ENCODE data around the gene SCGB1D4. TPM values are rescaled to one million over a fixed set of nuclear protein-coding genes. Genes with fewer than 3 reads are reported as not detected.
"Not testable (repeated sequence)": the region's sequence is repeated elsewhere in the genome, so short reads cannot be mapped to it uniquely, and the experiment has no call there.

SCGB1D4 gene
- polyA plus RNA-seq, 1 experiment: not detected

GRCh38 chr11:62325781-62326180 is 26.9 kb upstream of the SCGB1D4 start:
- H3K27me3 ChIP-seq (ENCODE audit: control insufficient read depth, insufficient read depth, low read length); DNase-seq (ENCODE audit: low read depth); H3K4me3 ChIP-seq (ENCODE audit: low read depth, low read length); POLR2A ChIA-PET; H3K36me3 ChIP-seq (ENCODE audit: control insufficient read depth, insufficient read depth, low read length): not testable (repeated sequence)
- CTCF ChIA-PET: interaction anchor here (1.0 kb wide), 1 partner anchor 15 kb away, joined by 4 read pairs; no protein-coding TSS in a partner anchor

DNA sequence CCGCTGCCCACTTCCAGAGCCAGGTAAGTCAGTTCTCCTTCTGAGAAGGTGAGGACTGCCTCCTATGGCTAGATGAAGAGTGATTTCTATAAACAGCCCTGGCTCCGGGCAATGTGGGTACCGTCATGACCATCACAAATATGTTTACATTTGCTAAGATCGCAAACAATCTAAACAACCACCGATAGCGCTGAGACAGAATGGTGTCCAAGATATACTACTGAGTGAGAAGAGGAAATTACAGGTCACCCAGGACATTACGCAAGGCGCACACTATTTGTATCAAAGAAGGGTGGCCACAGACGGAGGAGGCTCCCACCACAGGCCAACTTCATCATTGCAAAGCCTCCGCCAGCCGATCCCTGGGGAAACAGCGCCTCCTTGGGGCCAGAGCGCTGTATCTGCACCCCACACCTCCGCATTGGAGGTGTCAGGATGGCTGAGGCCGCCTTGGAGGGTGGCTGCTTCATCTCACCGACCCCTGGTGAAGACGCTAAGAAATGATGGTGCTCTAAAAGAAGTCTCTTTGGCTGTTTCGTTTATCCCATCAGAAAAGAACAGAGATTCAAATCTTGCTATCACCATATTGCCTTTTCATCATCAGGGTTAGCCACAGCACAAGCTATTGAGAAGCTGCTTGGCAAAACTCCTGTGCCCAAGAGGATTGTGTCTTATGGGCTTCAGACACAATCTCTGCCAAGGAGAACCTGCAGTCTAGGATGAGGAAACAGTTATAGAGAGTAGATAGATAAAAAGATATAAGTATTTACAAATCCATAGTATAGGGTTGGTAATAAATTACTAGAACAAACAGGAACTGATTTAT is 26.1 kb upstream of the SCGB1D4 start:
- peaks cover 3% of the 10 kb centered on the region; the same call in 1 of the 2 replicates for H3K27me3 ChIP-seq (ENCODE audit: control insufficient read depth, insufficient read depth, low read length)
- TF ChIP-seq, protein P1, sequence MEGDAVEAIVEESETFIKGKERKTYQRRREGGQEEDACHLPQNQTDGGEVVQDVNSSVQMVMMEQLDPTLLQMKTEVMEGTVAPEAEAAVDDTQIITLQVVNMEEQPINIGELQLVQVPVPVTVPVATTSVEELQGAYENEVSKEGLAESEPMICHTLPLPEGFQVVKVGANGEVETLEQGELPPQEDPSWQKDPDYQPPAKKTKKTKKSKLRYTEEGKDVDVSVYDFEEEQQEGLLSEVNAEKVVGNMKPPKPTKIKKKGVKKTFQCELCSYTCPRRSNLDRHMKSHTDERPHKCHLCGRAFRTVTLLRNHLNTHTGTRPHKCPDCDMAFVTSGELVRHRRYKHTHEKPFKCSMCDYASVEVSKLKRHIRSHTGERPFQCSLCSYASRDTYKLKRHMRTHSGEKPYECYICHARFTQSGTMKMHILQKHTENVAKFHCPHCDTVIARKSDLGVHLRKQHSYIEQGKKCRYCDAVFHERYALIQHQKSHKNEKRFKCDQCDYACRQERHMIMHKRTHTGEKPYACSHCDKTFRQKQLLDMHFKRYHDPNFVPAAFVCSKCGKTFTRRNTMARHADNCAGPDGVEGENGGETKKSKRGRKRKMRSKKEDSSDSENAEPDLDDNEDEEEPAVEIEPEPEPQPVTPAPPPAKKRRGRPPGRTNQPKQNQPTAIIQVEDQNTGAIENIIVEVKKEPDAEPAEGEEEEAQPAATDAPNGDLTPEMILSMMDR (IDR thresholded peaks at IDR 0.05; ENCODE audit: insufficient read depth, low read depth, low read length): peak; percentile 44
- H3K4me3 ChIP-seq (ENCODE audit: low read depth, low read length): no peak overlapping the region
- POLR2A ChIA-PET: no interaction called here
- DNase-seq (ENCODE audit: low read depth): no peak
- H3K36me3 ChIP-seq (ENCODE audit: control insufficient read depth, insufficient read depth, low read length): no peaks in the 10 kb centered on the region
- CTCF ChIA-PET: no interaction called here

DNA sequence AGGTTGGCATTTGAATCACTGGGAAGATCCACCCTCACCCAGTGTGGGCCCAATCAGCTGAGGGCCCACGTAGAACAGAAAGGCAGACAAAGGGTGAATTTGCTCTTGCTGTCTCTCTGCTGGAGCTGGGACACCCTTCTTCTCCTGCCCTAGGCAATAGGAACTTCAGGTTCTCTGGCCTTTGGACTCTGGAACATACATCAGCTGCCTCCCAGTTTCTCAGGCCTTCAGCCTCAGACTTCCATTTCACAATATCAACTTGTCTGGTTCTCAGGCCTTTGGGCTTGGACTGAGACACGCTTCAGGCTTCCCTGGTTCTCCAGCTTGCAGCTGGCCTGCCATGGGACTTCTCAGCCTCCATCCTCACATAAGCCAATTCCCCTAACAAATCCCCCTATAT is 23.6 kb upstream of the SCGB1D4 start:
- Histone ChIP-seq H3K4me3 (ENCODE audit: low read depth, low read length) (no peak overlapping the region), H3K27me3 (ENCODE audit: control insufficient read depth, insufficient read depth, low read length) (peaks cover 3% of the 10 kb centered on the region; the same call in 1 of the 2 replicates), H3K36me3 (ENCODE audit: control insufficient read depth, insufficient read depth, low read length) (no peaks in the 10 kb centered on the region)
- TF ChIP-seq, protein P1 (IDR thresholded peaks at IDR 0.05; ENCODE audit: insufficient read depth, low read depth, low read length): no peak
- POLR2A ChIA-PET: no interaction called here
- DNase-seq (ENCODE audit: low read depth): no peak
- CTCF ChIA-PET: interaction anchor here (0.9 to 3.6 kb wide), 3 partner anchors 11 to 18 kb away, joined by 3 to 33 read pairs (median 5); no protein-coding TSS in a partner anchor

DNA sequence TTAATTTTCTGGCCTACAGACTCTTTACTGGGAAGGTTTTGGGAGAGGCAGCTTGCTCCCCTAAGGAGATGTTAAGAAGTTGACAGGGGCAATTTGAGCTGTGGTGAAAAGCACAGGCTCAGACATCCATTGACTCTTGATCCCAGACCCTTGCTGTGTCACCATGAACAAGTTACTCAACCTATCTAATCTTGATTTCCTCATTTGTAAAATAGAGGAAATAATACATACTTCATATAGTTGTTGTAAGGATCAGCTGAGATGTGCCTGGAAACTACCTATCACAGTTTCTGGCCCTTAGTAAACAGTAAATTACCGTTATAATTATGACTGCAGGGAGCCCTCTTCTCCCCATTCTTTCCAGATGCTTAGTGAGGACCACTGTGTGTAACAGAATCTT is 16.6 kb upstream of the SCGB1D4 start:
- CTCF ChIA-PET: interaction anchor here (1.6 kb wide), 1 partner anchor 518 kb away, joined by 3 read pairs; no protein-coding TSS in a partner anchor
- TF ChIP-seq, protein P1 (IDR thresholded peaks at IDR 0.05; ENCODE audit: insufficient read depth, low read depth, low read length): no peak
- no peak overlapping the region for H3K4me3 ChIP-seq (ENCODE audit: low read depth, low read length)
- POLR2A ChIA-PET: no interaction called here
- DNase-seq (ENCODE audit: low read depth): no peak
- peaks cover 7% of the 10 kb centered on the region for H3K27me3 ChIP-seq (ENCODE audit: control insufficient read depth, insufficient read depth, low read length)
- H3K36me3 ChIP-seq (ENCODE audit: control insufficient read depth, insufficient read depth, low read length): no peaks in the 10 kb centered on the region

GRCh38 chr11:62309991-62310390 is 11.1 kb upstream of the SCGB1D4 start:
- TF ChIP-seq, protein P1 (IDR thresholded peaks at IDR 0.05; ENCODE audit: insufficient read depth, low read depth, low read length): no peak
- Histone ChIP-seq H3K4me3 (ENCODE audit: low read depth, low read length) (no peak overlapping the region), H3K27me3 (ENCODE audit: control insufficient read depth, insufficient read depth, low read length) (peaks cover 5% of the 10 kb centered on the region), H3K36me3 (ENCODE audit: control insufficient read depth, insufficient read depth, low read length) (no peaks in the 10 kb centered on the region)
- CTCF ChIA-PET: interaction anchor here (1.1 to 4.6 kb wide), 9 partner anchors 8 to 522 kb away, joined by 3 to 33 read pairs (median 4); partner anchors contain the start of genes FEN1, SCGB1D4 and TMEM258
- no peak for DNase-seq (ENCODE audit: low read depth)
- POLR2A ChIA-PET: no interaction called here

Data from BJ (cell line).